HepG2 (cell line): ENCODE results near the gene ISCU. TPM values are rescaled to one million over a fixed set of nuclear protein-coding genes. Genes with fewer than 3 reads are reported as not detected.

Experiments
- ASH2L ChIP-seq: fragments of 300-600, 200-600 bp; sonication (generic); IDR thresholded peaks from 2 replicates; pipeline ENCODE4 v1.7.0; 2017; ENCODE audit warnings: low read depth, mild to moderate bottlenecking, moderate library complexity, mixed read lengths, low read length; ENCODE audit not compliant: insufficient read length
- CBX2 ChIP-seq, 2 experiments: fragments of 200-600 bp in 1 of 2; sonication (generic); formaldehyde crosslinking in 1 of 2; IDR thresholded peaks; 2 replicates each; pipeline versions ENCODE4 v1.7.0 to v1.8.1; 2018 to 2022; ENCODE audit warnings: low read depth in 2 of 2, low read length in 1 of 2, mild to moderate bottlenecking in 1 of 2, missing genetic modification reagents in 1 of 2
- CCDC6 ChIP-seq: sonication (generic); formaldehyde crosslinking; IDR thresholded peaks from 2 replicates; pipeline ENCODE4 v1.8.1; 2022; ENCODE audit warnings: mild to moderate bottlenecking, missing genetic modification reagents, moderate library complexity
- CSRNP2 ChIP-seq: sonication (generic); formaldehyde crosslinking; conservative IDR thresholded peaks from 2 replicates; pipeline ENCODE4 v1.8.0; 2022; ENCODE audit warnings: low read depth, missing genetic modification reagents
- DNMT3B ChIP-seq: conservative IDR thresholded peaks from 2 replicates; pipeline ENCODE4 v1.6.1; 2016; ENCODE audit warnings: missing biosample characterization, control low read depth
- EED ChIP-seq: sonication (generic); formaldehyde crosslinking; IDR thresholded peaks from 2 replicates; pipeline ENCODE4 v1.5.0; 2020; ENCODE audit warnings: mild to moderate bottlenecking, missing genetic modification reagents
- ELF4 ChIP-seq: sonication (generic); formaldehyde crosslinking; IDR thresholded peaks from 2 replicates; pipeline ENCODE4 v1.5.0; 2020; ENCODE audit warnings: missing genetic modification reagents, mild to moderate bottlenecking, moderate library complexity, borderline replicate concordance
- FOXJ3 ChIP-seq: sonication (generic); formaldehyde crosslinking; IDR thresholded peaks from 2 replicates; pipeline ENCODE4 v1.4.0; 2020; ENCODE audit warnings: missing genetic modification reagents, mild to moderate bottlenecking, borderline replicate concordance
- HMGXB3 ChIP-seq: sonication (generic); formaldehyde crosslinking; IDR thresholded peaks from 2 replicates; pipeline ENCODE4 v1.4.0; 2020; ENCODE audit warnings: missing genetic modification reagents, borderline replicate concordance
- MEIS2 ChIP-seq: sonication (generic); formaldehyde crosslinking; IDR thresholded peaks from 2 replicates; pipeline ENCODE4 v1.9.0; 2021; ENCODE audit warnings: mild to moderate bottlenecking, missing genetic modification reagents
- NAIF1 ChIP-seq: sonication (generic); formaldehyde crosslinking; IDR thresholded peaks from 2 replicates; pipeline ENCODE4 v1.5.0; 2020; ENCODE audit warnings: mild to moderate bottlenecking, missing genetic modification reagents, borderline replicate concordance
- NFRKB ChIP-seq: fragments of 450-650 bp; IDR thresholded peaks from 2 replicates; pipeline ENCODE4 v1.6.1; 2017
- RFX5 ChIP-seq: IDR thresholded peaks from 2 replicates; pipeline ENCODE4 v1.6.1; 2011; ENCODE audit warnings: low read depth, low read length, improper control_type of control experiment
- SMAD3 ChIP-seq: sonication (generic); formaldehyde crosslinking; IDR thresholded peaks from 2 replicates; pipeline ENCODE4 v1.4.0; 2020; ENCODE audit warnings: missing genetic modification reagents
- XBP1 ChIP-seq: sonication (generic); formaldehyde crosslinking; IDR thresholded peaks from 2 replicates; pipeline ENCODE4 v1.5.0; 2020; ENCODE audit warnings: missing genetic modification reagents
- ZBTB25 ChIP-seq: IDR thresholded peaks from 2 replicates; pipeline ENCODE4 v1.6.1; 2018; ENCODE audit warnings: missing genetic modification reagents
- ZNF607 ChIP-seq: sonication (generic); formaldehyde crosslinking; IDR thresholded peaks from 2 replicates; pipeline ENCODE4 v1.5.1; 2020; ENCODE audit warnings: missing genetic modification reagents, mild to moderate bottlenecking, borderline replicate concordance
- ZNF703 ChIP-seq: sonication (generic); formaldehyde crosslinking; IDR thresholded peaks from 2 replicates; pipeline ENCODE4 v1.5.1; 2020; ENCODE audit warnings: missing genetic modification reagents, mild to moderate bottlenecking, moderate library complexity, borderline replicate concordance
- ZNF747 ChIP-seq: sonication (generic); formaldehyde crosslinking; IDR thresholded peaks from 2 replicates; pipeline ENCODE4 v1.8.1; 2023; ENCODE audit warnings: missing genetic modification reagents, mild to moderate bottlenecking, borderline replicate concordance
- polyA plus RNA-seq, 8 experiments: library from polyadenylated mRNA; depleted of rRNA in 3 of 8; stranded (reverse) in 7 of 8; unstranded in 1 of 8; fragments of >200 nt; fragmentation: Illumina TruSeq in 4 of 8; extraction: Trizol in 4 of 8; gene quantifications; 2 replicates each; pipeline versions ENCODE4 v1.2.1 to v1.2.3, GENCODE V29; 2011 to 2016; ENCODE audit warnings: low read depth in 4 of 8, missing spikeins in 1 of 8, mixed read lengths in 1 of 8; ENCODE audit not compliant: insufficient read depth in 1 of 8
- total RNA-seq, 5 experiments: library from RNA; depleted of rRNA; stranded (reverse); fragments of >200 nt; fragmentation: Illumina TruSeq; extraction: Trizol; gene quantifications; 2 replicates each; pipeline ENCODE4 v1.2.3, GENCODE V29; 2016; ENCODE audit warnings: low read depth in 1 of 5

The ISCU gene
- total and polyA plus RNA-seq, 2 of the 13 experiments (the other 11 are each of a cell fraction or from before 2014, with no cell fraction given): 94.4 to 107 TPM

DNA sequence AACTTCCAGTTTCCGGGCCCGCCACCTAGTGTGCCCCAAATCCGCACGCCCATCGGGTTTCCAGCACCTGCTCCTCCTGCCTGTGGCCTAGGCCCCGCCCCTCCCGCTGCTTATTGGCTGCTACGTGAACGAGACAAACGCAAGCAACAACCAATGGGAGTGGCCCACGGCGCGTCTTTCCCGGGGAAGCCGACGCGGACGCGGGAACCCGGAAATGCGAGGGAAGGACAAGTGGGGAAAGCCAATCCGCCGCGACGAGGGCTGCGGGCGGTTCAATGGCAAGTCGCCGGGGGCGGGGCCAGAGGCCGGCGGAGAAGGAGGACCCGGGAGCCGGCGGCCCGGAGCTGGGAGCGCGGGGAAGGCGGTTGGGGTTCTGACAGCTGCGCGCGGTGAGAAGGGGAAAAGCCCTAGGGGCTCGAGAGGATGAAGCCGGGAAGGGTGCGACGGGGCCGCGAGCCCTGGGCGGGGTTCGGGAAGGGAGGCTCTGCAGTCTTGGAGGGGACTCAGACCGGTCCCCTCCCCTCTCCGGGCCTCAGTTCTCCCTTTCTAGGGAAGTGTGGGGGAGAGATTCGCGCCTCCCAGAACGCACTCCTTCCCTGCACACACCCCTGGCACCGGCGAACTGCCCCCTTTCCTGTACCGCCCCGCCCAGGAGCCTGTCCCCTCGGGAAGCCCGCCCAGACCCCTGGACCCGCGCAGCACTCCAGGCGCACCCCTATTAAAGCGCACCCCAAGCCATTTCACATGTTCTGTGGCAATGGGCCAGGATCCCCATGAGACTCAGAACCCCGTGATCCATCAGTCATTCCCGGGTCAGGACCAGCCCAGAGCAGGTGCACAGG lies 47.2 kb upstream of the ISCU start, which contains the start of gene FICD (continued):
- peak; percentile 79; the same call in 1 of the 2 replicates for TF ChIP-seq HMGXB3 (CRISPR knock-in tag)
- TF ChIP-seq XBP1: no peak
- TF ChIP-seq CCDC6 (CRISPR knock-in tag): no peak
- TF ChIP-seq ASH2L: peak; percentile 37
- no peak for TF ChIP-seq NAIF1 (CRISPR knock-in tag)
- TF ChIP-seq ZNF607: peak; percentile 59; the same call in 1 of the 2 replicates
- TF ChIP-seq RFX5: peak; percentile 64
- 0 out of 2 replicates have a peak, but pooled peaks have one; percentile 29 for TF ChIP-seq FOXJ3 (CRISPR knock-in tag)
- TF ChIP-seq EED (CRISPR knock-in tag): no peak
- TF ChIP-seq ELF4: peak; percentile 91
- no peak for TF ChIP-seq MEIS2
- TF ChIP-seq SMAD3 (CRISPR knock-in tag): no peak
- no peak for TF ChIP-seq CBX2 (IDR thresholded peaks at IDR 0.05; ENCODE audit: low read depth, low read length)
- no peak for TF ChIP-seq CBX2 (CRISPR knock-in tag; IDR thresholded peaks at IDR 0.05; ENCODE audit: low read depth)
- no peak for TF ChIP-seq CSRNP2 (CRISPR knock-in tag)
- no peak for TF ChIP-seq DNMT3B (CRISPR knock-in tag)
- TF ChIP-seq NFRKB: no peak
- TF ChIP-seq ZNF747 (CRISPR knock-in tag): 0 out of 2 replicates have a peak, but pooled peaks have one; percentile 25
- no peak for TF ChIP-seq ZNF703 (CRISPR knock-in tag)
- no peak for TF ChIP-seq ZBTB25
